HK-2 (cell line): ENCODE data around the gene OR10H3.
"Not testable (repeated sequence)": the region's sequence is repeated elsewhere in the genome, so short reads cannot be mapped to it uniquely, and the experiment has no call there.

Source experiments
- DNase-seq: peaks from one replicate; pipeline ENCODE4 v3.0.0-alpha.2; 2018; ENCODE audit not compliant: unreplicated experiment

The OR10H3 gene

GRCh38 chr19:15776991-15777970 is 39.5 kb downstream of the OR10H3 start:
- no peak for DNase-seq

DNA sequence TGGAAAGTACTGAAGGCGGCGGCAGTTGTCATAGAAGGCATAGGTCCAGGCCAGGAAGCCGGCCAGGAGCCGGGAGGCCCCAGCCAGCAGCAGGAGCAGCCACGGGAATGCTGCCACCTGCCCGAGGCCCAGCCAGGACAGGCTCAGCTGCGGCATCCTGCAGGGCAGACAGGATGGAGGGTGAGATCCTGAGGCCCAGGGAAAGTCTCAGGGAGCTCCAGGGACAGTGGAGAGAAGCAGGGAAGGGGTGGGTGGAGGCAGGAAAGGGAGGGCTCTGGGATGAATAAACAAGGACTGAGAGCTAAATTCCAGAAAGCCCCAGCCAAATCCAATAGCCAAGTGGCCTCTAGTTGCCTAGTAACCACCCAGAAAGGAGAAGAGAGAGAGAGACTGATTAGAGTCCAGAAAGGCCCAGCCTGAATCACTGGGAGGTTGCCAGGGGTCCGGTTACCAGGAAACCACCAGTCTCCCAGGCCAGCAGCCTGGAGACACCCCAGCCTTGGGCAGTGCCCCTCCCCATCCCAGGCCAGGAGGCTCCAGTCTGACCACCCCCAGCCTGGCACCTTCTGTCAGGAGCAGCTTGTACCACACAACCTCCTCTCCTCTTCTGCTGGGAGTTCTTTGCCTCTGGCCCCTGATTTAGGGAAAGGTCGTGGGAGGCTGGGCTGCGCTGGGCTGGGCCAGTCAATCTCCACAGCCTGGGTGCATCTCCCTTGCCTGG is 42.1 kb downstream of the OR10H3 start:
- peak; percentile 9 for DNase-seq

GRCh38 chr19:15780610-15781418 is 43.0 kb downstream of the OR10H3 start:
- no peak for DNase-seq

- no peak for DNase-seq
Measured at GRCh38 chr19:15781661-15782060, 43.9 kb downstream of the OR10H3 start.

GRCh38 chr19:15782211-15782610 is 44.4 kb downstream of the OR10H3 start:
- DNase-seq, result no peak

DNA sequence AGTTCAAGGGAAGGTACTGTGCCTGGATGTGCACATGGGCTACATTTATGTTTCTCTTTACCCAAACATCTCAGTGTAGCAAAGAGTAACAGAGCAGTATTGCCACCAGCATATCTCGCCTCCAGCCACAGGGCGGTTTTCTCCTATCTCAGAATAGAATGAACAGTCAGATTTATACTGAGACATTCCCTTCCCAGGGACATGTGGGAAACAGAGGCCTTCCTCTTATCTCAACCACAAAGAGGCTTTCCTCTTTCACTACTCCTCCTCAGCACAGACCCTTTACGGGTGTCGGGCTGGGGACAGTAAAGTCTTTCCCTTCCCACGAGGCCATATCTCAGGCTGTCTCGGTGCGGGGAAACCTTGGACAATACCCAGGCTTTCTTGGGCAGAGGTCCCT is 45.1 kb downstream of the OR10H3 start:
- not testable (repeated sequence) for DNase-seq

DNA sequence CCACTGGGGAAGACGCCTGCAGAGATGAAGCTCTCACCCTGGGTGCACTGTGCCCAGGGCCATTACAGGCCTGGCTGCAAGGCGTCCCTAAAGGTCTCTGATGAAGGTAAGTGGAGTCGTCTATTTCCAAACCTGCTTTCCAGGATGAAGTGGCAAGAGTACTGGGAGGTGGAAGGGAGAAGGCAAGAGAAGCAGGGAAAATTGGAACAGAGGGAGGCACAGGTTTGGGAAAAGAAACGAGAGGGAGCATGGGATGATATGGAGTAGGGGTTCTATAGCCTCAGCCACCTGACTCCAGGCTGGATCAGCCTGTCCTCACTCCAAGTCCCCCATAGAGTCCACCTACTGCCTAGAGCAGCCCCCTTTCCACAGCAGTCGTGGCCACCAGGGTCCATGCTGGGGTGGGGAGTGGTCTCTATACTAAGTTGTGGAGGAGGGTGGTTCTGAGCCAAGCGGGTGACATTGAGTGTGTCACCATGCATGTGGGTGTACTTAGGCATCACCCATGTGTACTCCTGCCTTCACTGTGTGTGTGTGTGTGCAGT is 49.9 kb downstream of the OR10H3 start, which contains the start of gene OR10H5:
Gene OR10H5 (plus strand): TSS at position 51 of the 545 bp plus-strand sequence. CDS start 6,388 bp downstream, outside the sequence.
- no peak for DNase-seq

DNA sequence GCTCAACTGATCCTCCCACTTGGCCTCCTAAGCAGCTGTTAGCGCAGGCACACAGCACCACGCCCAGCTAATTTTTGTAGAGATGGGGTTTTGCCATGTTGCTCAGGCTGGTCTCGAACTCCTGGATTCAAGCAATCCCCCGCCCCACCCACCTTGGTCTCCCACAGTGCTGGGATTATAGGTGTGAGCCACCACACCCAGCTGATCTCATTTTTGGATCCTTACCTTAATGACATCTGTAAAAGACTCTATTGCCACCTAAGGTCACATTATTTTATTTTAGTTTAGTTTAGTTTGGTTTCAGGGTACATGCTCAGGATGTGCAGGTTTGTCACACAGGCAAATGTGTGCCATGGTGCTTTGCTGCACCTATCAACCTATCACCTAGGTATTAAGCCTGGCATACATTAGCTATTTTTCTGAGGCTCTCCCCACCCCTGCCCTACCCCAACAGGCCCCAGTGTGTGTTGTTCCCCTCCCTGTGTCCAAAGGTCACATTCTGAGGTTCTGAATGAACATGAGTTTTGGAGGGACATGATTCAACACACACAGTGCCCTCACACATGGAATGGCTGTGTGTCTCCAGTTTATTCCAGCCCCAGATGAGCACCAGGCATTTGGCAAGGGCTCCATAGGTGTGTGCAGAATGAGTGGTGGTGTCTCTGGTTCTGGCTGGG is 50.9 kb downstream of the OR10H3 start:
- no peak for DNase-seq

- DNase-seq, result no peak
Measured at GRCh38 chr19:15790096-15790495, 52.3 kb downstream of the OR10H3 start.
